ENCODE results near the gene GALR1.

GRCh38 chr18:77316008-77316407 is 66.4 kb downstream of the GALR1 start:
- no peak for TF ChIP-seq CTCF (conservative IDR thresholded peaks at IDR 0.05)
- no peak for TF ChIP-seq ZFX (IDR thresholded peaks at IDR 0.05)

Data from C4-2B (cell line).